ENCODE data around the gene SDR42E2. TPM values are rescaled to one million over a fixed set of nuclear protein-coding genes. Genes with fewer than 3 reads are reported as not detected.
"Not testable (repeated sequence)": the region's sequence is repeated elsewhere in the genome, so short reads cannot be mapped to it uniquely, and the experiment has no call there.

Gene SDR42E2
- total RNA-seq, 1 experiment from 2014 or later: not detected

DNA sequence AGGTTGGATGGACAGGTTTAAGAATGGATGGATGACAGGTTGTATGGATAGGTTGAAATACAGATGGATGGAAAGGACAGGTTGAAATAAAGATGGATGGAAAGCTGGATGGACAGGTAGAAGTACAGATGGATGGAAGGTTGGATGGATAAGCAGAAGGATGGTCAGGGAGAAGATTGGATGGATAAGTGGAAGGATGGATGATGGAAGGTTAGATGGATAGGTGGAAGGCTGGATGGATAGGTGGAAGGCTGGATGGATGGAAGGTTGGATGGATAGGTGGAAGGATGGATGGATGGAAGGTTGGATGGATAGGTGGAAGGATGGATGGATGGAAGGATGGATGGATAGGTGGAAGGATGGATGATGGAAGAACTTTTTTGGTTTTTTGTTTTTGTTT, 905 bp upstream of the SDR42E2 start:
- no peak for DNase-seq (ENCODE audit: low read depth)

DNA sequence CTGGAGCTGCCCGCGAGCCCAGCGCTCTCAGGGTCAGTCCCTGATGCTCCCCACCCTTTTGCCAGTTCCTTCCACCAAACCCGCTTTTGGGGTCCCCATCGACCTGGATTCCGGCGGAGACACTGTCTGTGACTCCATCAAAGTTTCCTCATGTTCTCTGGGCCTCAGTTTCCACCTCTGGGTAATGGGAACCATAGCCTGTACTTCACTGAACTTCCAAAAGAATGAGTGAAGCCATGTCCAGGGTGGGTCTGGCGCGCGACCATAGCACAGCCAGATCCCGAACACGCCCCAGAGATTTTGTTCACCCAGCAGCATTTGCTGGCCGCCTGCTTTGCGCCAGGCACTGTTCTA, 327 bp downstream of the SDR42E2 start:
- DNase-seq (ENCODE audit: low read depth): no peak

DNA sequence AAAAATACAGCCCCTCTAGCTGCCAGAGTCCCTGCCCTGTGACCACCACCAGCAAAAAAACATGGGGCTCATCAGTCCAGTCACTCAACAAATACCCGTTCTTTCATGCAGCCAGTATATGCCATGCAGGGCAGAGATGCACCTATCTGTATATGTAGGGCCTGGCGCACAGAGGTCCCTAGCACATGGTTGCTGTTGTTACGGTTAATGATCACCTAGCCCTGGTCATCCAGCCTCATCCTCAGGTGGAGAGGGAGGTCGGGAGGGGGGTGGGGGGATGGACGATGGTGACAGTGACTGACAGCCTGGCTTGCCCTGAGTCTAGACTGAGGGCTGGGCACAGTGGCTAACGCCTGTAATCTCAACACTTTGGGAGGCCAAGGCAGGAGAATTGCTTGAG, 1.5 kb downstream of the SDR42E2 start:
- no peak for DNase-seq (ENCODE audit: low read depth)

DNA sequence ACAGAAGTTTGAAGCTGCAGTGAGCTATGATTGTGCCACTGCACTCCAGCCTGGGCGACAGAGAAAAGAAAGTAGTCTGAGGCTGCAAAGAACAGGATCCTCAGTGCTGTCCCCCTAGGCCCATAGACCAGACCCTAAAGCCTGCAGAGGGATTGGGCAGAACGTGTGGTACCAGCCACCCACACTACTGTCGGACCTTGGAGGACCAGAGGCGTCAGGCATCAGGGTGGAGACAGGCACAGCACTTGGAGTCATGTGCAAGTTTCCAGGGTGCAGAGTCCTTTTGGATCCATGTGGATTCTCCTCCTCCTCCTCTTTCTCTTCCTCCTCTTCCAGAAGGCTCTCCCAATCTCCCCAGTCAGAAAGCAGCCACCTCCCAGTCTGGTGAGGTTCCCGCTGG, 2.2 kb downstream of the SDR42E2 start:
- DNase-seq (ENCODE audit: low read depth): no peak

DNA sequence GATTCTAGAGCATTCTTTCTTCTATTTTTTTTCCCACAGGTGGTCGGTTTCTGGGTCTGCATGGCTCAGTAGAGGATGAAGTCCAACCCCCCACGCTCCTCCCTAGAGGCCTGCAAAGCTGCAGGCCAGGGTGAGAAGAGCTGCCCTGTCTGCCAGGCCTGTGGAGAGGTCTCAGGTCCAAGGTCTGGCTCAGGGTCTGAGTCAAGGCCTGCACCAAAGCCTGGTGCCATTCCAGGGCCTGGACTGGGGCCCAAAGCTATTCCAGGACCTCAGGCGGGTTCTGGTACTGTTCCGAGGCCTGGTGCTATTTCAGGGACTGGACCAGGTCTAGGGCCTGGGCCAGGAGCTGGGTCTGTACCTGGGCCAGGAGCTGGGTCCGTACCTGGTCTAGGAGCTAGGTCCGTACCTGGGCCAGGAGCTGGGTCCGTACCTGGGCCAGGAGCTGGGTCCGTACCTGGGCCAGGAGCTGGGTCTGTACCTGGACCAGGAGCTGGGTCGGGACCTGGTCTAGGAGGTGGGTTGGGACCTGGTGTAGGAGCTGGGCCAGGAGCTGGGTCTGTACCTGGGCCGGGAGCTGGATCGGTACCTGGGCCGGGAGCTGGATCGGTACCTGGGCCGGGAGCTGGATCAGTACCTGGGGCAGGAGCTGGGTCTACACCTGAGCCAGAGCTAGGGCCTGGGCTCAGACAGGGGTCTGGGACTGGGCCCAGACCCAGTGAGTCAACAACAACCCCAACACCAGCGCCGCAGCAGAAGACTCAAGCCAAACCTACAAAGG, 3.4 kb downstream of the SDR42E2 start:
- DNase-seq (ENCODE audit: low read depth): no peak

DNA sequence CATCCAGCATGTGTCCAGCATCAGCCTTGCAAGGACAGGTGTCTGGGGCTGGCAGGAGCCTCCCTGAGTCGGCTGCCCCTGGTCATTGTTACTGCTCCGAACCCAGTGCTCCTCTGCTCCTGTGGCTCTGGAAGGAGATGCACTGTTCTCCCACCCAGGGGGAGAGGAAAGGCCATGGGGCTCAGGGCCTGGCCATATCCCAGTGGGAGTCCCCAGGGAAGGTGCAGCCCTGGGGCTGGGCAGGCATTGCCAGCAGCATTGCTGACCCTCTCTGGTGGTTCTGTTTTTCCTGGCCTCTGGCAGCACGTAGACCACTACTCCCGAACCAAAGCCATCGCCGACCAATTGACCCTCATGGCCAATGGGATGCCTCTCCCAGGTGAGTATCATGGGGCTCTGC, 9.6 kb downstream of the SDR42E2 start:
- DNase-seq (ENCODE audit: low read depth): no peak

DNA sequence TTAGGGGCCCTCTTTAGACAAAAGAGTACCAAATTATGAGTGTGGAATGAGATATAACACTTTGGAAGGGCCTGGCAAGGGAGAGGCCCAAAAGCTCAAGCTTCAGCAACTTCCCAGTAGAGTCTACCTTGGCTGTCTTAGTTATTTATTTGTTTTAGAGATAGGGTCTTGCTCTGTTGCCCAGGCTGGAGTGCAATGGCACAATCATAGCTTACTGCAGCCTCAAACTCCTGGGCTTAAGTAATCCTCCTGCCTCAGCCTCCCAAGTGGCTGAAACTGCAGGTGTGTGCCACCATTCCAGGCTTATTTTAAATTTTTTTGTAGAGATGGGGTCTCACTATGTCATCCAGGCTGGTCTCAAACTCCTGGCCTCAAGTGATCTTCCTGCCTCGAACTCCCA, 10.3 kb downstream of the SDR42E2 start:
- not testable (repeated sequence) for DNase-seq (ENCODE audit: low read depth)

DNA sequence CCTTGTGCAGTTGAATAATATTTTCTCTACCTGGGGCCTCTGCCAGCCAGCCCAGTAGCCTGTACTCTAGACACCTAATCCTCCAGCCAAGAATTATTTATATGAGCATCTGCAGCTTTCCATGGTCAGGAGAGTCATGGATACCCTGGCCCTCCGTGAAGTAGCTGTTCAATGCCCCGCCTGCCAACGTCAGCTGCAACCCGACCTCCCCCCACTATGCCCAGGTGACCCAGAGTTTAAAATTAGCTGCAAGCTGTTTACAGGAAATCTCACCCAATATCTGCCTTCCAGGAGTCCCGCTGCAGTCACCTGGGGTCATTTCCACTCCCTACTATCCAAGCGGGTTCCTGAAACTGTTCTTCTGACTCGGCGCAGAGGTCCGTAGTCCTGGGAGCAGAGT, 12.3 kb downstream of the SDR42E2 start:
- DNase-seq (ENCODE audit: low read depth): no peak

DNA sequence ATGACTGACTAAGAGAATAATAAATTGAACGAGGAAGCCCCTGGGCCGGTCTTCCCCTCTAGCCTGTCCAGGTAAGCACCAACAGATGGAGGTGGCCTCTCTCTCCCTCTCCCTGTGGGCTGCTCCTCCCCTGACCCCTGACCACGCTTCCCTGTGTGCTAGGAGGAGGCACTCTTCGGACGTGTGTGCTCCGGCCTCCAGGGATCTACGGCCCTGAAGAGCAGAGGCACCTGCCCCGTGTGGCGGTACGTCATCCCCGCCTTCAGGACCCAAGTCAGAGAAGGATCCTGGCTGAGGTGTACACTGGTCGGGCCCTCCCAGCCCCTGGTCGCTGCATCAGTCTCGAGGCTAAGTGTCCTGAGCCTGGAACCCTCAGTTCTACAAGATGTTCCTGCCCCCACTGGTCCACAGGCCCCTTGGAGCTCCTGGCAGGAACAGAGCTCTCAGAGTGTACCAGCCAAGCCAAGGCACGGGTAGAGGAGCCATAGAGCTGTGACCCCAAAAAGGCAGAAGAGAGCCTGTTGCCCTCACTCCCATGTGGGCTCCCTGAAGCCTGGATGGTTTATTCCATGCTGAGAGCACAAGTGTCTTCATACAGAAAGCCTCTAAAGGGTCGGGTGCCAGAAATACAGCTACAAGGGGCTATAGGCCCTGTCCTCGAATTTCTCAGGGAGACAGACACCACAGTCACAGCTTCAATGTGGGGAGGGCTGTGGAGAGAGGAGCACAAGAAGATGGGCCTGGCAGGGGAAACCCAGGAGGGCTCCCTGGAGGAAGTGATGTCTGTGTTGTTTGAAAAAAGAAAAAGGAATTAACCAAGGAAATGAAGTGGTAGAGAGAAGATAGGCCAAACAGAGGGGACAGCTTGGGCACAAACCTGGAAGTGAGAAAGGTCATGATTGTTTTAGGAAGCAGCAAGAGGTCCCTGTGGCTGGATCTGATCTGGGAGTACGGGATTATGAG, 15.9 kb downstream of the SDR42E2 start:
- no peak for DNase-seq (ENCODE audit: low read depth)

DNA sequence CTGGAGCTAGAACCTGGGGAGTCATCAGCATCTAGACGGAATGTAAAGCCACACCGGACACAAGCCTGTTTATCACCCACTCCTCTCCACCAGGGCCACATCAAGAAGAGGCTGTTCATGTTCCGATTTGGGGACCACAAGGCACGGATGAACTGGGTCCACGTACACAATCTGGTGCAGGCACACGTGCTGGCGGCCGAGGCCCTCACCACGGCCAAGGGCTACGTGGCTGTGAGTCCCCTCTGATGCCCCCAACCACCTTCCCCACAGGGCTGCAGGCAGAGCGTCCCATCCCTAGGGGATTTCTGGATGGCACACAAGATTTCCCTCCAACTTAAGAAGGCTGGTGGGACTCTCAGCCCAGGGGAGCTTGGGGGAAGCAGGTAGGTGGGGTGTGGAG, 19.1 kb downstream of the SDR42E2 start:
- DNase-seq (ENCODE audit: low read depth): no peak

DNA sequence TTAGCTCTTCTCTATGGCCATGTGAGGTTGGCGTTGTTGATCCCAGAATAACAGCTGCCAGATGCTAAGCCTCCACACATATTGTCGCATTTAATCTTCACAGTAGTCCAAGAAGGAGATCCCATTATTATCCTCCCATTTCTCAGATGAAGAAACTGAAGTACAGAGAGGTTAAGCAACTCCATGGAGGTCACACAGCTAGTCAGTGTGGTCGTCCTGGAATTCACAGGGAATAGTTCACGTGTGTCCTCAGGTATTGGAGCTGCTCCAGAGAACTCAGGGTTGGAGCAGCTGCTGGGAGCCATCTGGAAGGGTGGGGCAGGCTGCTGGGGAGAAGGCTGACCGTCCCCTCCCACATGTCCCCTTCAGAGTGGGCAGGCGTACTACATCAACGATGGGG, 19.5 kb downstream of the SDR42E2 start:
- no peak for DNase-seq (ENCODE audit: low read depth)

DNA sequence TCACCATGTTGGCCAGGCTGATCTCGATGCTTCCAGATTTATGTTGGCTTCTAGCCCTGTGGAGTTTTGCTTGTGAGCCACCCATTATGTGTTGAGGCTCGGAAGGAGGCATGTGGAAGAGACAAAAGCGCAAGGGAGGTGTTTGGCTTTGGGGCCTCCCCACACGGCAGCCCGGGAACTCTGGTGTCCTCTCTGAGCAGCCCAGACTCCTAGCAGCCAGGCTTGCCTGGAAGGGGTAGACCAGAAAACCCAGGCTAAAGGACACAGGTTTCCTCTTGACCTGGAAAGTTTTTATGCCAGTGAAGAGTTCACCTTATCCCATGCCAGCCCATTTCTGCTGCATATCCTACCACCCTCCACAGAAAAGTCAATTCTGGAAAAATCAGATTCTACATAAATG, 21.0 kb downstream of the SDR42E2 start:
- no peak for DNase-seq (ENCODE audit: low read depth)

DNA sequence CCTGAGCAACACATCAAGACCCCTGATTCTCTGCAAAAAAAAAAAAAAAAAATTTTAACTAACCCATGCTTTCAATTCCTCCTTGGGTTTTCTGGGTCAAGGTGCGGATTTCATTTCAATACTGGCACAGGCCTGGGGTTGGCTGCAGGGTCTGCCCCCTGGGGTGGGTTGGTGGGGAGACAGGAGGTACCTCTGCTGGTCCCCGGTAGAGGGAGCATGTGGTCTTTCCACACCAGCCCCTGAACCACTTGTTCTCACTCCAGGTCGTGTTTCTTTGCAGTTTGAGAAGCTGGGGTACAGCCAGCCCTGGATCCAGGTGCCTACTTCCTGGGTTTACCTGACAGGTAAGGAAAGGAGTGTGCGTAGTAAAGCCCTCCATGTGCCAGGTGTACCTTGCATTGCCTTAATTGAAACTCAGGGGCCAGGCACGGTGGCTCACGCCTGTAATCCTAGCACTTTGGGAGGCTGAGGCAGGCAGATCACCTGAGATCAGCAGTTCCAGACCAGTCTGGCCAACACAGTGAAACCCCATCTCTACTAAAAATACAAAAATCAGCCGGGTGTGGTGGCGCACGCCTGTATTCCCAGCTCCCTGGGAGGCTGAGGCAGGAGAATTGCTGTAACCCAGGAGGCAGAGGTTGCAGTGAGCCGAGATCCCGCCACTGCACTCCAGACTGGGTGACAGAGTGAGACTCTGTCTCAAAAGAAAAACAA, 21.8 kb downstream of the SDR42E2 start:
- DNase-seq (ENCODE audit: low read depth): no peak

DNA sequence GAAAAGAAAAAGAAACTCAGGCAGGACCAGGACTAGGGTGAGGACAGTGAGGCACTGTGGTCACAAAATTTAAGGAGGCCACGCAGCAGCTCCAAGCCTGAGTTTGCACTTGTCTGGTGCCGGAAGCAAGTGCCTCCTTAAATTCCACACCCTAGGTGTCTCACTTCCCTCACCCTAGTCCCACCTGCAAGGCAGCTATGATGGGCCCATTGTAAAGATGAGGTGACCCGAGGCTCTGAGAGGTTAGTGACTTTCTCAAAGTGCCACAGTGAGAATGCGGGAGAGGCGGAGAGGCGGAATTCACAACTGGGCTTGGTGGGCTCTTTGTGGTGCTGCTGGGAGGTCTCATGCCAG, 22.3 kb downstream of the SDR42E2 start:
- no peak for DNase-seq (ENCODE audit: low read depth)

DNA sequence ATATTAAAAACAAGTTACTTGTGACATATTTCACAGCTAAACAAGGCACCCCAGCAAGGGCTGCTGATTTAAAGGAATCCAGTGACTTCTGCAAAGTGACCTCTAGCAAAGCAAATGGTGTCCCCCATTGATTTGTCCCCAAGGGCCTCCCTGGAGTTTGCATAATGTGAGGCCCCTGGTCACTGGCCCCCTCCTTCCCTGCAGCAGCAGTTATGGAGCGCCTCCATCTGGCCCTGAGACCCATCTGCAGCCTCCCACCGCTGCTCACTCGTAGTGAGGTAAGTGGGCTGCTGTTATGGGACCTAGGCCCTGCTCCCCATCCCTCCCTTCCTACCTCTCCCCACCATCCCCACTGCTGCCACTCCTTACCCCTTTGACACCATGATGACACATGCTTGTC, 24.2 kb downstream of the SDR42E2 start:
- no peak for DNase-seq (ENCODE audit: low read depth)

DNA sequence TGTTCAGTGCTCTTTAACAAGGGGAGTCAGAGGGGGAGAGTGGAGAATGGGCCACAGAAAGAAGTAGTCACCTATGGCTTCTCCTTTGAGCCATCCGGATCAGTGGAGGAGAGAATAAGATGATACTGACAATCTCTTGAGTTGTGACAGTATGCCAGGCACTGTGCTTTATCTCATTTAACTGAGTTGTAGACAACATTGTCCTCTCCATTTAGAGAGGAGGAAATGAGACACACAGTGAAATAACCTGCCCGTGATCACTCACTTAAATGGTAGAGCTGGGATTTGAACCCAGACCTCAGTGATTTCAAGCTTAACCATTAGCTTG, 25.9 kb downstream of the SDR42E2 start:
- no peak for DNase-seq (ENCODE audit: low read depth)

DNA sequence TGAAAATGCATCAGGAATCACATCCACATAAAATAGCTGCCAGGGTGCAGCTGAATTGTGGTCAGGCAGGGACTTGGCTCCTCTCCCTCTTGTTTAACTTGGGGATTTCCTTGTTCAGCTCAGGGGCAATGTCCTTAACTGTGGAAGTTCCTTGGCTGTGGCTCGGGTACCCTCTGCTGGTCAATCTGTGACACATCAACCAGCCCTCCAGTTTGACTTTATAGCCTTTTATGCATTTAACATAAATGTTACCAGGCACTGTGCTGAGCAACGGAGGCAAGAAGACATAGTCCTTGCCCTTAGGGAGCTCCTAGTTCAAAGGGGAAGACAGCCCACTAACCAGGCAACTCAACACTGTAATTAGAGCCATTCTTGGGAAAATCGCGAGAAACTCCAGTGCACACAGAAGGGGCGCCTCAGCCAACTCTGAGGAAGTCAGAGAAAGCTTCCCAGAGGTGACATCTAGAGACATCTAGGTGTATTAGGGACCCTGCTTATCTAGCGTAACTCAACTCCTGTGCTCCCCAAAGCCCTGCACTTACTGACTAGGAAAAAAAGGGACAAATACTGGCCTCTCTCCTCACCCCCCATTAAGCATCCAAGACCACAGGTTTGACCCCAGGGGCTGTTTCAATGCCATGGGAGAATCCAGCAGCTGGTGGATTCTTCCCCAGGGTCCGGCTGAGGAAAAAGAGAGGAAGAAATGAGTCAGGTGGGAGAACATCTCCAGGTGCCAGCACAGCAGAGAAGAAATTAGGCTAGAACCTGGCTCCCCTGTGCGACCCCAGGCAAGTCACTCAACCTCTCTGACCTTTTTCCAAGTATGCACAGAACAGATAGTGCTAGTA, 26.5 kb downstream of the SDR42E2 start:
- peak; percentile 89 for DNase-seq (ENCODE audit: low read depth)

DNA sequence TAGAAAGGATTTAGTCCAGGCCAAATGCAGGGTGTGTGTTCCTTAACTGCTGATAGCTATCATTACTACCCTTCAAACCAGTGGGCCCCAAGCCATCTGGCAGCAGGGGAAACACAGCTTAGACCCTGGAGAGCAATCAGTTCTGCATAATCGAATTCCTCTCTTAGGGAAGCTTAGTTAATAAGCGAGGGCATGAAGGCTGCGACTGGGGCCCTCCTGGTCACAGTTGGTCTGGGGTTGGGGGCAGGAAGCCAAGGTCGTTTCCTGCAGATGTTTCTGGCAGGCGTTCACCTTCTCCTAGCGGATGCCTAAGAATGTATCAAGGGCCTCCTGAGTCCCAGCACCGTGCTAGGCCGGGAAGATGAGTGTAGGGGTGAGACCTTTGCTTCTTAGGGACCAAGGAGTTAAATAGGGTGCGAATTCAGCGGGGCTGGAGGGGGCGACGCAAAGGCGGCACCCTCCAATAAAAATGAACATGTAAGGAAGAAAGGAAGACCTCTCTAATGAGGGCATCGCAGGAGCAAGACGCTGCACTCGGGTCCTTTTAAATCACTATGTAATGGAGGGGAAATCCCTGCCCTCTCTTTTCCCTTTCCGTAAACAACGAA, 27.3 kb downstream of the SDR42E2 start:
- peak; percentile 43 for DNase-seq (ENCODE audit: low read depth)

DNA sequence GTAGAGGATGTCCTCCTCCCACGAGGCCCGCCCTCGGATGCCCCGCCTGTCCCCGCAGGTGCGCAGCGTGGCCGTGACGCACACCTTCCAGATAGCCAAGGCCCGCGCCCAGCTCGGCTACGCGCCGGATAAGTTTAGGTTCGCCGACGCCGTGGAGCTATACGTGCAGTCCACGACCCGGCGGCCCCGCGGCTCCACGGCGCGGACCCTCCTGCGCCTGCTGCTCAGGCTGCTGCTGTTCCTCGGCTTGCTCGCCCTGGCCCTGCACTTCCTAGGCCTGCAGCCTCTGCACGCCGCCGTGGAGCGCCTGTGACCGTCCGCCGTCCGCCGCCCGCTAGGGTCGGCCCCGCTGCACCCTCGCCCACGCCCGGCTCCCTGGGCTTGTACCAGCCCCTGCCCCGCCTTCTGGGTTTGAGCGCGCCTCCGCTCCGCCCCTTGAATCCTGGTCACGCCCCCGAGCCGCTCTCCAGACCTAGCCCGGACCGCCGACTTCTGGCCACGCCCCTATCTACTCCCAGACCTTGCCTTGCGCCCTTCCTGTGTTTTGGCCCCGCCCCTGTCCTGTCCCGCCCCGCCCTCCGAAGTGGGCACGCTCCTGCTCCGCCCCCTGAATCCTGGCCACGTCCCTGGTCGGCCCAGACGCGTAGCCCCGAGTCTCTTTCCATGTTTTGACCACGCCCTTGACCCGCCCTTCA, 27.9 kb downstream of the SDR42E2 start:
- DNase-seq (ENCODE audit: low read depth): no peak

DNA sequence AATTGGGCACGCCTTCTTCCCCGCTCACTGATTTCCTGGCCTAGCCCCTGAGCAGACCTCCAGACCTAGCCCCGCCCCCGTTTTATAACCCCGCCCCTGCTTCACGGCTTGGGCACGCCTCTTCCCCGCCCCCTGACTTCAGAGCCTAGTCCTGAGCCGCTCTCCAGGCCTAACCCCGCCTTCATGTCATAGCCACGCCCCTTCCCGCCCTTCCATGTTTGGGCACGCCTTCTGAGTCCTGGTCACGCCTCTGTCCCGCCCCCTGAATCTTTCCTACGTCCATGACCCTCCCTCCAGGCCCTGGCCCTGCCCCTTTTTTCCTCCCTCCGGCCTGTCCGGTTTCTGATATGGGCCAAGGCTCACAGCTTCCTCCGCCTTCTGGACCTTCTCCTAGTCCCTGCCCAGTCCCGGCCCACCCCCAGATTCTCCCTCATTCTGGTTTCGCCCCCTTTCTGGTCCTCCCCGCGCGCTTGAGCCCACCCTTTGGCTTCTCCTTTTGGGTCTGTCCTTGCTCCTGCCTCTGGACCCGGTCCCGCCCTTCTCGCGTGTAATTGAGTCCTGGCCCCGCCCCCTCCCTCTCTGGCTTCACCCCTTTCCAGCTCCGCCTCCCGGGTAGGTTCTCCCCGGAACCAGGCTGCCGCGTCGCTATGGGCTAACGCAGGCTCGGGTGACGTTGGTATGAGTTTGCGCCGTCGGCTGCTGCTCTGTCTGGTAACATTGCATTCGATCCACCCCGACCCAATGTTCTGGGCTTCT, 28.6 kb downstream of the SDR42E2 start:
- DNase-seq (ENCODE audit: low read depth): peak; percentile 95
